GM18870 (cell line): Measurements from ENCODE around the gene ZP3.
"Not testable (repeated sequence)": the region's sequence is repeated elsewhere in the genome, so short reads cannot be mapped to it uniquely, and the experiment has no call there.

Experiments
- ATAC-seq: cut with Tn5 transposase; IDR thresholded peaks from one replicate; pipeline ENCODE4 v1.9.1; 2021; ENCODE audit warnings: moderate library complexity; ENCODE audit not compliant: unreplicated experiment

Gene ZP3

GRCh38 chr7:76439120-76439888 lies 14.6 kb downstream of the ZP3 start:
- ATAC-seq, result not testable (repeated sequence)

- not testable (repeated sequence) for ATAC-seq
Observed at GRCh38 chr7:76440404-76440803, 15.7 kb downstream of the ZP3 start.

- not testable (repeated sequence) for ATAC-seq
Observed at GRCh38 chr7:76441792-76442191, 17.0 kb downstream of the ZP3 start.

GRCh38 chr7:76442664-76443446 lies 18.1 kb downstream of the ZP3 start:
- ATAC-seq, result not testable (repeated sequence)

- peak; percentile 38 for ATAC-seq
Observed at GRCh38 chr7:76443846-76444245, 19.1 kb downstream of the ZP3 start.

GRCh38 chr7:76445577-76446008 lies 20.8 kb downstream of the ZP3 start:
- ATAC-seq, result peak; percentile 74

GRCh38 chr7:76457017-76457416 lies 32.3 kb downstream of the ZP3 start:
- not testable (repeated sequence) for ATAC-seq

- ATAC-seq, result not testable (repeated sequence)
Observed at GRCh38 chr7:76458504-76458903, 33.8 kb downstream of the ZP3 start.

GRCh38 chr7:76460767-76461166 lies 36.0 kb downstream of the ZP3 start:
- not testable (repeated sequence) for ATAC-seq

GRCh38 chr7:76461464-76462101 lies 36.8 kb downstream of the ZP3 start, which contains the start of gene DTX2:
DTX2 (plus strand) TSS chr7:76461709; CDS start chr7:76480510, 18,801 bp downstream.
- peak; percentile 88 for ATAC-seq

GRCh38 chr7:76462271-76462882 lies 37.6 kb downstream of the ZP3 start:
- not testable (repeated sequence) for ATAC-seq

- not testable (repeated sequence) for ATAC-seq
Observed at GRCh38 chr7:76464959-76465358, 40.2 kb downstream of the ZP3 start.

GRCh38 chr7:76465950-76466349 lies 41.2 kb downstream of the ZP3 start:
- not testable (repeated sequence) for ATAC-seq

- not testable (repeated sequence) for ATAC-seq
Observed at GRCh38 chr7:76467743-76468404, 43.1 kb downstream of the ZP3 start.

GRCh38 chr7:76471556-76472221 lies 46.9 kb downstream of the ZP3 start:
- not testable (repeated sequence) for ATAC-seq

- not testable (repeated sequence) for ATAC-seq
Observed at GRCh38 chr7:76473097-76473496, 48.3 kb downstream of the ZP3 start.

GRCh38 chr7:76476280-76476679 lies 51.5 kb downstream of the ZP3 start:
- ATAC-seq, result not testable (repeated sequence)

GRCh38 chr7:76476742-76477474 lies 52.2 kb downstream of the ZP3 start:
- ATAC-seq, result not testable (repeated sequence)

GRCh38 chr7:76479628-76480027 lies 54.9 kb downstream of the ZP3 start:
- ATAC-seq, result not testable (repeated sequence)
